ENCODE results near the gene ASB18. TPM values are rescaled to one million over a fixed set of nuclear protein-coding genes. Genes with fewer than 3 reads are reported as not detected.

Gene ASB18
- total RNA-seq, 4 donors from 2014 or later, result not detected

DNA sequence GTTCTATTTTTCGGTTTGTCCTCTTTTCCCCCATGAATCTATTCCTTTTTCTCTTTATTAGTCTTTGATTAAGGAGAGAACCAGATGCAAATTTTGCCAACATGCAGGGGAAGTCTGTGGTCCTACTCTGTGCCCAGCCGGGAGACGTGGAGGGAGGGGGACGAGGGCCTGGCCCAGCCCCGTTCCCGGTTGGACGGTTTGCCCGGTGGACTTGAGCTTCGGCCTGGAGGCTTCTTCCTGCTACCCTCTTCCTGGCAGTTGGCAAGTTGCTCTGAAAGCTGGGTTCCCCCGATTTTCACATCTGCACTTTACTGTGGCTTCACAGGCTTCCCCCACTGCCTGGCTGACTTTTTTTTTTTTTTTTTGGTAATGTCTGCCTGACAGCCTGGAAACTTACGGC, 56.7 kb downstream of the ASB18 start:
- Histone ChIP-seq H3K27me3 (no peaks in the 10 kb centered on the region), H3K4me1 (no peaks in the 10 kb centered on the region), H3K9me3 (no peaks in the 10 kb centered on the region), H3K27ac (no peak overlapping the region), H3K36me3 (no peaks in the 10 kb centered on the region), H3K4me3 (replicated peaks in 1 of 3) (no peak overlapping the region)
- TF ChIP-seq CTCF (IDR thresholded peaks at IDR 0.05), result no peak
- TF ChIP-seq POLR2A (IDR thresholded peaks at IDR 0.05), result no peak
- intact Hi-C loops (cut with DNase I), result no loop called here
- no peak for DNase-seq
- 91 to 92% methylated on average over 11 of the region's 11 CpGs for WGBS, 2 donors

- intact Hi-C loops (cut with DNase I), result no loop called here
- Histone ChIP-seq H3K9me3 (no peaks in the 10 kb centered on the region), H3K4me3 (replicated peaks in 1 of 3) (no peak overlapping the region), H3K27ac (no peak overlapping the region), H3K27me3 (no peaks in the 10 kb centered on the region), H3K4me1 (no peaks in the 10 kb centered on the region), H3K36me3 (no peaks in the 10 kb centered on the region)
- WGBS, 2 donors, result 84 to 88% methylated on average over 2 of the region's 2 CpGs
- no peak for TF ChIP-seq CTCF (IDR thresholded peaks at IDR 0.05)
- TF ChIP-seq POLR2A (IDR thresholded peaks at IDR 0.05), result no peak
- no peak for DNase-seq
Observed at GRCh38 chr2:236205867-236206645, 58.1 kb downstream of the ASB18 start.

GRCh38 chr2:236204953-236205352, 59.3 kb downstream of the ASB18 start:
- intact Hi-C loops (cut with DNase I), result no loop called here
- no peak for TF ChIP-seq CTCF (IDR thresholded peaks at IDR 0.05)
- no peak for TF ChIP-seq POLR2A (IDR thresholded peaks at IDR 0.05)
- no peak for DNase-seq

DNA sequence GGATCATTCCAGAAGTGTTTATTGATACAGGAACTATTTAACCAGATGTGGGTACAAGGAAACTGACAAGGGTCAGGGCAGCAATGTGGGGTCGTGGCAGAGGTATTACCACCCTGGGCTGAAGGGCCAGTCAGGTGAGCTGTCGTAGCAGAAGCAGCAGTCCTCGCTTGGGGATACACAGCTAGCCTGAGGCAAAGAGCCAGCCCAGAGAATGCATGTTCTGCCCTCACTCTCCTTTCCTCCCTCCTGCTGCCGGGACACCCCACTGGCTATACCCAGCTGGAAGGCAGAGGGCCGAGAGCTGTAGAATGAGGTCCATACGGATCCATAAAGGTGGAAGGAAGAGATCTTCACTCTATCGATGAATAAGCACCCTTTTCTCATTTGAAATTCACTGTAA, 63.8 kb downstream of the ASB18 start:
- TF ChIP-seq CTCF (IDR thresholded peaks at IDR 0.05) (no peak), POLR2A (IDR thresholded peaks at IDR 0.05) (no peak)
- no peak overlapping the region for H3K27ac ChIP-seq
- no peak for DNase-seq
- H3K36me3 ChIP-seq, result no peaks in the 10 kb centered on the region
- no peaks in the 10 kb centered on the region for H3K4me1 ChIP-seq
- no peaks in the 10 kb centered on the region for H3K9me3 ChIP-seq
- no peaks in the 10 kb centered on the region for H3K27me3 ChIP-seq
- H3K4me3 ChIP-seq (replicated peaks in 1 of 3), result no peak overlapping the region
- intact Hi-C loops (cut with DNase I), result no loop called here
- WGBS, 2 donors, result 71 to 73% methylated on average over 7 of the region's 7 CpGs

More at GRCh38 chr2:236204953-236205352, 59.3 kb downstream of the ASB18 start:
- H3K36me3 ChIP-seq, result no peaks in the 10 kb centered on the region
- no peaks in the 10 kb centered on the region for H3K27me3 ChIP-seq
- no peaks in the 10 kb centered on the region for H3K9me3 ChIP-seq
- WGBS, 2 donors, result 91 to 98% methylated on average over 5 of the region's 5 CpGs
- H3K4me3 ChIP-seq (replicated peaks in 1 of 3), result no peak overlapping the region
- no peak overlapping the region for H3K27ac ChIP-seq
- H3K4me1 ChIP-seq, result no peaks in the 10 kb centered on the region

DNA sequence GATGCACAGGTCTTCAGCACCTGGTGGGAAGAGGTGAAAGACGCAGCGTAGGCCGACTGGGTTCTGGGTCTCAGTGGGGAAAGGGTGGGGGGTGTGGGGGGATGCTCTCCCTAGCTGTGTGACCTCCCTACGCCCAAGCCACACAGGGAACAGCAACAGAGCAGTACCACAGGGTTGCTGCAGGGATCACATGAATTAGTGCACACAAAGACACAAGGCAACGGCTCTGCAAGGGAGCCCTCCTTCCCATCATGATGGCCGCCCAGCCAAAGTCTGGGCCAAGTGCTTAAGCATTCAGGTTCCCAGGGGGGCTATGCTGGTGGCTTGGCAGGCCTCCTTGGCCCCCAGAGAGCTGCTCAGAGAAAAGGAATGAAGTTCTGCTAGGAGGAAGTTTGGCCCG, 67.8 kb downstream of the ASB18 start:
- DNase-seq, result no peak
- Histone ChIP-seq H3K9me3 (no peaks in the 10 kb centered on the region), H3K36me3 (no peaks in the 10 kb centered on the region), H3K4me1 (no peaks in the 10 kb centered on the region), H3K4me3 (replicated peaks in 1 of 3) (no peak overlapping the region), H3K27ac (no peak overlapping the region), H3K27me3 (no peaks in the 10 kb centered on the region)
- intact Hi-C loops (cut with DNase I), result no loop called here
- no peak for TF ChIP-seq POLR2A (IDR thresholded peaks at IDR 0.05)
- no peak for TF ChIP-seq CTCF (IDR thresholded peaks at IDR 0.05)
- 81 to 82% methylated on average over 6 to 7 of the region's 7 CpGs for WGBS, 2 donors
